Spinal cord (tissue), 10 donors: Measurements from ENCODE around the gene BTBD16. TPM values are rescaled to one million over a fixed set of nuclear protein-coding genes. Genes with fewer than 3 reads are reported as not detected.

Experiments used
- DNase-seq, 6 donors: peaks; one replicate each; pipeline versions ENCODE4 v3.0.0 to v3.0.0-alpha.2; 2013 to 2015; ENCODE audit warnings: low spot score in 6 of 6, low read depth in 4 of 6
- H3K27ac ChIP-seq: one replicate; pipeline ENCODE4 v1.5.1; 2013; ENCODE audit warnings: low read depth, low read length, control low read depth
- H3K27me3 ChIP-seq: one replicate; pipeline ENCODE4 v1.6.1; 2013; ENCODE audit warnings: low read length; ENCODE audit not compliant: control insufficient read depth, insufficient read depth
- H3K36me3 ChIP-seq: one replicate; pipeline ENCODE4 v1.6.1; 2013; ENCODE audit warnings: low read length; ENCODE audit not compliant: control insufficient read depth, insufficient read depth
- H3K4me1 ChIP-seq: one replicate; pipeline ENCODE4 v1.6.1; 2013; ENCODE audit warnings: low read length; ENCODE audit not compliant: control insufficient read depth, insufficient read depth
- H3K4me3 ChIP-seq: one replicate; pipeline ENCODE4 v1.5.1; 2013; ENCODE audit warnings: low read depth, low read length, control low read depth
- H3K9me3 ChIP-seq: one replicate; pipeline ENCODE4 v1.6.1; 2013; ENCODE audit warnings: low read length; ENCODE audit not compliant: control insufficient read depth, insufficient read depth
- WGBS: methylation state at CpG from one replicate; pipeline ENCODE4 v1.1.5; 2013; ENCODE audit warnings: missing lambda C conversion rate; ENCODE audit not compliant: insufficient coverage; 5-methylcytosine and 5-hydroxymethylcytosine counted together
- polyA plus RNA-seq, 2 donors: library from polyadenylated mRNA; unstranded; fragments of 120-200 nt; gene quantifications; one replicate each; pipeline ENCODE4 v1.2.1, GENCODE V29; 2013; ENCODE audit not compliant: insufficient read length in 2 of 2
- total RNA-seq, 2 donors: library from RNA; depleted of rRNA in 1 of 2; stranded (reverse); fragments of 120-200 nt in 1 of 2; fragments of >200 nt in 1 of 2; gene quantifications; one replicate each; pipeline versions ENCODE4 v1.2.3 to v1.2.4, GENCODE V29; 2013 to 2014
- donor health status: healthy.

BTBD16 gene
- total and polyA plus RNA-seq, 4 donors: 0.59 to 2.5 (median 1.4) TPM

- Histone ChIP-seq H3K36me3 (peaks cover 52% of the 10 kb centered on the region), H3K4me1 (no peaks in the 10 kb centered on the region), H3K9me3 (no peaks in the 10 kb centered on the region), H3K4me3 (no peak overlapping the region), H3K27ac (no peak overlapping the region), H3K27me3 (no peaks in the 10 kb centered on the region)
- 81% methylated on average over 6 of the region's 14 CpGs for WGBS
- DNase-seq: no peak
Observed at GRCh38 chr10:122255509-122256301, 15.4 kb upstream of the BTBD16 start.

- Histone ChIP-seq H3K27ac (no peak overlapping the region), H3K4me3 (no peak overlapping the region), H3K9me3 (no peaks in the 10 kb centered on the region), H3K27me3 (no peaks in the 10 kb centered on the region), H3K4me1 (no peaks in the 10 kb centered on the region), H3K36me3 (peaks cover 50% of the 10 kb centered on the region)
- 100% methylated on average over 2 of the region's 3 CpGs for WGBS
- no peak for DNase-seq
Observed at GRCh38 chr10:122257041-122257440, 14.1 kb upstream of the BTBD16 start.

- peaks cover 44% of the 10 kb centered on the region for H3K36me3 ChIP-seq
Observed at GRCh38 chr10:122258136-122259074, 12.7 kb upstream of the BTBD16 start.

GRCh38 chr10:122259075-122259466 lies 12.0 kb upstream of the BTBD16 start:
- no peaks in the 10 kb centered on the region for H3K4me1 ChIP-seq
- H3K9me3 ChIP-seq: peaks cover 1% of the 10 kb centered on the region
- no peak overlapping the region for H3K4me3 ChIP-seq
- no peaks in the 10 kb centered on the region for H3K27me3 ChIP-seq
- H3K36me3 ChIP-seq: peaks cover 39% of the 10 kb centered on the region
- WGBS: no CpG with 5 or more reads among the region's 4 CpGs
- no peak overlapping the region for H3K27ac ChIP-seq
- DNase-seq: no peak

More at GRCh38 chr10:122258136-122259074, 12.7 kb upstream of the BTBD16 start:
- no peak for DNase-seq
- no peaks in the 10 kb centered on the region for H3K27me3 ChIP-seq
- no peak overlapping the region for H3K4me3 ChIP-seq
- WGBS: 72% methylated on average over 18 of the region's 25 CpGs
- H3K27ac ChIP-seq: no peak overlapping the region
- H3K4me1 ChIP-seq: no peaks in the 10 kb centered on the region
- peaks cover 1% of the 10 kb centered on the region for H3K9me3 ChIP-seq

GRCh38 chr10:122261584-122261983 lies 9.5 kb upstream of the BTBD16 start:
- Histone ChIP-seq H3K27me3 (no peaks in the 10 kb centered on the region), H3K4me1 (no peaks in the 10 kb centered on the region), H3K36me3 (peaks cover 31% of the 10 kb centered on the region), H3K4me3 (no peak overlapping the region), H3K9me3 (peaks cover 1% of the 10 kb centered on the region), H3K27ac (no peak overlapping the region)
- WGBS: no CpG with 5 or more reads among the region's 1 CpG
- DNase-seq: no peak

GRCh38 chr10:122263971-122264370 lies 7.1 kb upstream of the BTBD16 start:
- Histone ChIP-seq H3K27me3 (no peaks in the 10 kb centered on the region), H3K4me3 (no peak overlapping the region), H3K4me1 (no peaks in the 10 kb centered on the region), H3K27ac (no peak overlapping the region), H3K36me3 (peaks cover 27% of the 10 kb centered on the region), H3K9me3 (peaks cover 1% of the 10 kb centered on the region)
- WGBS: 71% methylated on average over 1 of the region's 1 CpG
- DNase-seq: no peak

- Histone ChIP-seq H3K36me3 (peaks cover 29% of the 10 kb centered on the region), H3K27me3 (no peaks in the 10 kb centered on the region), H3K4me1 (no peaks in the 10 kb centered on the region), H3K27ac (no peak overlapping the region), H3K4me3 (no peak overlapping the region), H3K9me3 (peaks cover 1% of the 10 kb centered on the region)
- DNase-seq: no peak
- no CpG with 5 or more reads among the region's 1 CpG for WGBS
Observed at GRCh38 chr10:122264436-122264835, 6.7 kb upstream of the BTBD16 start.

- DNase-seq: no peak
- Histone ChIP-seq H3K9me3 (peaks cover 1% of the 10 kb centered on the region), H3K4me3 (no peak overlapping the region), H3K27me3 (no peaks in the 10 kb centered on the region), H3K36me3 (peaks cover 28% of the 10 kb centered on the region), H3K4me1 (no peaks in the 10 kb centered on the region), H3K27ac (no peak overlapping the region)
- 76% methylated on average over 7 of the region's 8 CpGs for WGBS
Observed at GRCh38 chr10:122264931-122265330, 6.2 kb upstream of the BTBD16 start.

- WGBS: 90% methylated on average over 3 of the region's 6 CpGs
- Histone ChIP-seq H3K36me3 (peaks cover 29% of the 10 kb centered on the region), H3K9me3 (peaks cover 1% of the 10 kb centered on the region), H3K4me3 (no peak overlapping the region), H3K27ac (no peak overlapping the region), H3K4me1 (no peaks in the 10 kb centered on the region), H3K27me3 (no peaks in the 10 kb centered on the region)
- DNase-seq: no peak
Observed at GRCh38 chr10:122265896-122266295, 5.2 kb upstream of the BTBD16 start.
